K562 (cell line): Measurements from ENCODE around the gene CDKN1C. TPM values are rescaled to one million over a fixed set of nuclear protein-coding genes. Genes with fewer than 3 reads are reported as not detected.

ENCODE experiments used
- ATAC-seq: fragments of 200-7000 bp; cut with Tn5 transposase; 3 replicates; pipeline ENCODE4 v1.9.1; 2020; ENCODE audit warnings: moderate library complexity
- BruUV-seq: library from RNA; stranded (reverse); fragments of 400-500 nt; replicated peaks from 2 replicates; lab custom pipeline; 2021; lab: Mats Ljungman, UMichigan
- CTCF ChIA-PET: fragments of 300-600 bp; formaldehyde crosslinking; extraction: SDS; loops from one replicate; lab custom pipeline; 2021; ENCODE audit warnings: low intra/inter-chr PET ratio; lab: Yijun Ruan, JAX
- POLR2A ChIA-PET: fragments of 300-600, 350-650 bp; sonication (Branson Sonifier 250); formaldehyde crosslinking; extraction: SDS; loops from one replicate; lab custom pipeline; 2021; ENCODE audit warnings: antibody characterized with exemption, inconsistent platforms; lab: Yijun Ruan, JAX
- DNase-seq, 4 experiments: peaks; one replicate each; pipeline versions ENCODE4 v3.0.0 to v3.0.0-alpha.2; 2011 to 2018; ENCODE audit warnings: low spot score in 3 of 4, mixed read lengths in 3 of 4; ENCODE audit errors: extremely low read depth in 1 of 4
- FAIRE-seq: peaks from 2 replicates; lab custom pipeline; 2011; peaks lifted over from hg19 to GRCh38; lab: Jason Lieb, UNC
- H2AFZ ChIP-seq: 2 replicates; pipeline ENCODE4 v1.6.0; 2011; ENCODE audit warnings: low read depth, low read length, control low read depth, inconsistent platforms
- H3K27ac ChIP-seq: fragments of 200-600 bp; 3 replicates; pipeline ENCODE4 v1.8.0; 2011; ENCODE audit warnings: low read depth, mild to moderate bottlenecking, control low read depth, inconsistent platforms, low read length, moderate library complexity, mixed read lengths; ENCODE audit errors: extremely low read depth
- H3K27me3 ChIP-seq, 2 experiments: fragments of 300-600 bp in 1 of 2; 2 replicates in 1 of 2; 3 replicates in 1 of 2; pipeline versions ENCODE4 v1.6.0 to v1.8.0; 2011; ENCODE audit warnings: inconsistent platforms in 2 of 2, low read length in 2 of 2, mild to moderate bottlenecking in 1 of 2, mixed read lengths in 1 of 2, moderate library complexity in 1 of 2; ENCODE audit not compliant: control insufficient read depth in 2 of 2, insufficient read depth in 2 of 2
- H3K36me3 ChIP-seq: fragments of 300-600 bp; 3 replicates; pipeline ENCODE4 v1.8.0; 2011; ENCODE audit warnings: mild to moderate bottlenecking, low read length, inconsistent platforms; ENCODE audit not compliant: control insufficient read depth, insufficient read depth
- H3K4me1 ChIP-seq, 2 experiments: fragments of 200-600 bp in 1 of 2; replicated peaks in 1 of 2; 2 replicates in 1 of 2; 3 replicates in 1 of 2; pipeline versions ENCODE4 v1.5.1 to v1.8.0; 2011; ENCODE audit warnings: inconsistent platforms in 2 of 2, low read length in 2 of 2, mild to moderate bottlenecking in 1 of 2, mixed read lengths in 1 of 2, moderate library complexity in 1 of 2; ENCODE audit not compliant: control insufficient read depth in 2 of 2, insufficient read depth in 2 of 2
- H3K4me2 ChIP-seq: 2 replicates; pipeline ENCODE4 v1.6.1; 2011; ENCODE audit warnings: low read length, control low read depth, inconsistent platforms, mixed read lengths; ENCODE audit not compliant: insufficient read depth
- H3K4me3 ChIP-seq: fragments of 200-600 bp; sonication (generic), shearing (Covaris generic); 2 replicates; pipeline ENCODE4 v1.5.1; 2016; ENCODE audit warnings: control low read depth, inconsistent platforms
- H3K79me2 ChIP-seq: fragments of 200-600 bp; 3 replicates; pipeline ENCODE4 v1.8.0; 2011; ENCODE audit warnings: low read length, inconsistent platforms; ENCODE audit not compliant: control insufficient read depth, insufficient read depth
- H3K9ac ChIP-seq, 2 experiments: 2 replicates each; pipeline versions ENCODE4 v1.6.0 to v1.6.1; 2011; ENCODE audit warnings: low read depth in 2 of 2, low read length in 2 of 2, control low read depth in 1 of 2, inconsistent platforms in 1 of 2, mild to moderate bottlenecking in 1 of 2, mixed read lengths in 1 of 2; ENCODE audit not compliant: insufficient read depth in 1 of 2
- H3K9me1 ChIP-seq: one replicate; pipeline ENCODE4 v1.6.0; 2011; ENCODE audit warnings: inconsistent platforms, mild to moderate bottlenecking, low read length, moderate library complexity; ENCODE audit not compliant: control insufficient read depth, insufficient read depth
- H3K9me3 ChIP-seq: replicated peaks from 2 replicates; pipeline ENCODE4 v1.5.1; 2011; ENCODE audit warnings: low read depth, low read length, inconsistent platforms; ENCODE audit not compliant: control insufficient read depth, insufficient read depth
- H4K20me1 ChIP-seq: replicated peaks from 2 replicates; pipeline ENCODE4 v1.6.1; 2011; ENCODE audit warnings: low read length, inconsistent platforms, mixed read lengths; ENCODE audit not compliant: control insufficient read depth, insufficient read depth
- CHD1 ChIP-seq: fragments of 200-600 bp; sonication (generic); IDR thresholded peaks from one replicate; pipeline ENCODE4 v1.6.1; 2012; ENCODE audit warnings: mild to moderate bottlenecking, moderate library complexity, low read length, inconsistent platforms
- FOSL1 ChIP-seq: fragments of 200-800 bp; sonication (Bioruptor generic); conservative IDR thresholded peaks from 2 replicates; pipeline ENCODE4 v1.6.1; 2016; ENCODE audit warnings: missing genetic modification characterization, missing compliant biosample characterization
- HDAC6 ChIP-seq: IDR thresholded peaks from 2 replicates; pipeline ENCODE4 v1.6.1; 2012; ENCODE audit warnings: low read depth, mild to moderate bottlenecking, control low read depth, inconsistent platforms, low read length, moderate library complexity
- NFE2 ChIP-seq: IDR thresholded peaks from 2 replicates; pipeline ENCODE4 v1.6.1; 2014; ENCODE audit warnings: antibody characterized with exemption, low read depth
- PHF8 ChIP-seq: fragments of 200-600 bp; sonication (generic); IDR thresholded peaks from 2 replicates; pipeline ENCODE4 v1.6.1; 2012; ENCODE audit warnings: mixed run types, mild to moderate bottlenecking, inconsistent platforms, low read length, moderate library complexity, borderline replicate concordance
- RB1 ChIP-seq: fragments of 450-650 bp; IDR thresholded peaks from 2 replicates; pipeline ENCODE4 v1.6.1; 2017; ENCODE audit warnings: low read depth, mild to moderate bottlenecking
- WGBS: fragments of 100-300 bp; shearing (Covaris generic); methylation state at CpG from one replicate; pipeline ENCODE4 v1.1.6; 2016; ENCODE audit warnings: low coverage, mixed read lengths; ENCODE audit not compliant: insufficient coverage; ENCODE audit errors: missing lambda C conversion rate; 5-methylcytosine and 5-hydroxymethylcytosine counted together
- in situ Hi-C: fragments of 300-500 bp; cut with MboI; formaldehyde crosslinking; loops from 4 replicates; pipeline ENCODE4 v1.15.0; 2018; ENCODE audit warnings: inconsistent platforms, mixed read lengths
- intact Hi-C: fragments of 100-400 bp; cut with micrococcal nuclease; formaldehyde crosslinking; loops from 2 replicates; pipeline ENCODE4 v1.14.2; 2022
- polyA plus RNA-seq, 8 experiments: library from polyadenylated mRNA; depleted of rRNA in 4 of 8; stranded (reverse) in 5 of 8; unstranded in 3 of 8; fragments of >200 nt; fragmentation: Nextera tagmentation in 2 of 8; fragmentation: Illumina TruSeq in 1 of 8; extraction: Ambion mirVana in 2 of 8; extraction: Trizol in 1 of 8; gene quantifications; 2 replicates each; pipeline versions ENCODE4 v1.2.1 to v1.2.3, GENCODE V29; 2011 to 2014; ENCODE audit warnings: inconsistent platforms in 1 of 8, missing spikeins in 1 of 8
- total RNA-seq, 7 experiments: library from RNA; depleted of rRNA in 6 of 7; stranded (reverse); fragments of >200 nt in 6 of 7; fragmentation: Illumina TruSeq in 2 of 7; extraction: Trizol in 2 of 7; gene quantifications; 2 replicates each; pipeline versions ENCODE4 v1.2.1 to v1.2.3, GENCODE V29; 2011 to 2021; ENCODE audit warnings: low replicate concordance in 1 of 7
- TF ChIP-seq, protein P1 (sequence below): sonication (generic); formaldehyde crosslinking; IDR thresholded peaks from 2 replicates; pipeline ENCODE4 v1.9.0; 2022; ENCODE audit warnings: mild to moderate bottlenecking, missing genetic modification reagents
- TF ChIP-seq, protein P2 (sequence below): sonication (generic); formaldehyde crosslinking; IDR thresholded peaks from 2 replicates; pipeline ENCODE4 v1.9.0; 2022; ENCODE audit warnings: mild to moderate bottlenecking, missing genetic modification reagents
- TF ChIP-seq, protein P3 (sequence below): fragments of 450-650 bp; IDR thresholded peaks from 2 replicates; pipeline ENCODE4 v1.6.1; 2018; ENCODE audit not compliant: partially characterized antibody

The CDKN1C gene
- total and polyA plus RNA-seq, 9 of the 15 experiments (the other 6 are each of a cell fraction or from before 2014, with no cell fraction given) = 2.8 to 21.1 (median 9.3) TPM

GRCh38 chr11:2903672-2904011, 18.1 kb upstream of the CDKN1C start:
- POLR2A ChIA-PET = interaction anchor here (1.0 kb wide), 1 partner anchor 10 kb away, joined by 5 read pairs; no protein-coding TSS in a partner anchor
- no peak overlapping the region for H3K4me3 ChIP-seq
- WGBS = 86% methylated on average over 7 of the region's 7 CpGs

GRCh38 chr11:2902784-2903671, 17.5 kb upstream of the CDKN1C start:
- peak overlapping the region; percentile 87 for H3K27ac ChIP-seq
- peak overlapping the region; percentile 74 to 92 for H3K9ac ChIP-seq
- intact Hi-C loops = no loop called here
- H3K27me3 ChIP-seq = no peaks in the 10 kb centered on the region
- H3K4me3 ChIP-seq = peak overlapping the region; percentile 87
- H3K4me1 ChIP-seq = peaks cover 33 to 64% of the 10 kb centered on the region in 2 experiments
- 0 out of 3 replicates have a peak, but pooled peaks cover 2% of the 10 kb centered on the region for H3K79me2 ChIP-seq
- in situ Hi-C loops = no loop called here
- CTCF ChIA-PET = no interaction called here
- H3K9me1 ChIP-seq = no peaks in the 10 kb centered on the region
- FAIRE-seq = no peak
- H2AFZ ChIP-seq = peak overlapping the region; percentile 88
- POLR2A ChIA-PET = interaction anchor here (0.6 to 1.1 kb wide), 3 partner anchors 10 to 40 kb away, joined by 4 to 5 read pairs (median 5); partner anchors contain the start of gene PHLDA2
- H3K4me2 ChIP-seq = peak overlapping the region; percentile 89
- H3K36me3 ChIP-seq = no peaks in the 10 kb centered on the region
- 67% methylated on average over 14 of the region's 23 CpGs for WGBS
- no peak for DNase-seq
- H3K9me3 ChIP-seq = no peaks in the 10 kb centered on the region
- peak; percentile 56 for ATAC-seq
- no TSS peak for BruUV-seq
- H4K20me1 ChIP-seq = no peaks in the 10 kb centered on the region
- TF ChIP-seq FOSL1 (tag) = 0 out of 2 replicates have a peak, but pooled peaks have one; percentile 9
- TF ChIP-seq, protein P1, sequence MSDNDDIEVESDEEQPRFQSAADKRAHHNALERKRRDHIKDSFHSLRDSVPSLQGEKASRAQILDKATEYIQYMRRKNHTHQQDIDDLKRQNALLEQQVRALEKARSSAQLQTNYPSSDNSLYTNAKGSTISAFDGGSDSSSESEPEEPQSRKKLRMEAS = peak; percentile 33; the same call in 1 of the 2 replicates
- TF ChIP-seq NFE2 = peak; percentile 31; the same call in 1 of the 2 replicates
- TF ChIP-seq, protein P2, sequence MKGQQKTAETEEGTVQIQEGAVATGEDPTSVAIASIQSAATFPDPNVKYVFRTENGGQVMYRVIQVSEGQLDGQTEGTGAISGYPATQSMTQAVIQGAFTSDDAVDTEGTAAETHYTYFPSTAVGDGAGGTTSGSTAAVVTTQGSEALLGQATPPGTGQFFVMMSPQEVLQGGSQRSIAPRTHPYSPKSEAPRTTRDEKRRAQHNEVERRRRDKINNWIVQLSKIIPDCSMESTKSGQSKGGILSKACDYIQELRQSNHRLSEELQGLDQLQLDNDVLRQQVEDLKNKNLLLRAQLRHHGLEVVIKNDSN (CRISPR knock-in tag) = peak; percentile 37; the same call in 1 of the 2 replicates
- TF ChIP-seq PHF8 = no peak
- peak; percentile 11; the same call in 1 of the 2 replicates for TF ChIP-seq HDAC6
- TF ChIP-seq, protein P3, sequence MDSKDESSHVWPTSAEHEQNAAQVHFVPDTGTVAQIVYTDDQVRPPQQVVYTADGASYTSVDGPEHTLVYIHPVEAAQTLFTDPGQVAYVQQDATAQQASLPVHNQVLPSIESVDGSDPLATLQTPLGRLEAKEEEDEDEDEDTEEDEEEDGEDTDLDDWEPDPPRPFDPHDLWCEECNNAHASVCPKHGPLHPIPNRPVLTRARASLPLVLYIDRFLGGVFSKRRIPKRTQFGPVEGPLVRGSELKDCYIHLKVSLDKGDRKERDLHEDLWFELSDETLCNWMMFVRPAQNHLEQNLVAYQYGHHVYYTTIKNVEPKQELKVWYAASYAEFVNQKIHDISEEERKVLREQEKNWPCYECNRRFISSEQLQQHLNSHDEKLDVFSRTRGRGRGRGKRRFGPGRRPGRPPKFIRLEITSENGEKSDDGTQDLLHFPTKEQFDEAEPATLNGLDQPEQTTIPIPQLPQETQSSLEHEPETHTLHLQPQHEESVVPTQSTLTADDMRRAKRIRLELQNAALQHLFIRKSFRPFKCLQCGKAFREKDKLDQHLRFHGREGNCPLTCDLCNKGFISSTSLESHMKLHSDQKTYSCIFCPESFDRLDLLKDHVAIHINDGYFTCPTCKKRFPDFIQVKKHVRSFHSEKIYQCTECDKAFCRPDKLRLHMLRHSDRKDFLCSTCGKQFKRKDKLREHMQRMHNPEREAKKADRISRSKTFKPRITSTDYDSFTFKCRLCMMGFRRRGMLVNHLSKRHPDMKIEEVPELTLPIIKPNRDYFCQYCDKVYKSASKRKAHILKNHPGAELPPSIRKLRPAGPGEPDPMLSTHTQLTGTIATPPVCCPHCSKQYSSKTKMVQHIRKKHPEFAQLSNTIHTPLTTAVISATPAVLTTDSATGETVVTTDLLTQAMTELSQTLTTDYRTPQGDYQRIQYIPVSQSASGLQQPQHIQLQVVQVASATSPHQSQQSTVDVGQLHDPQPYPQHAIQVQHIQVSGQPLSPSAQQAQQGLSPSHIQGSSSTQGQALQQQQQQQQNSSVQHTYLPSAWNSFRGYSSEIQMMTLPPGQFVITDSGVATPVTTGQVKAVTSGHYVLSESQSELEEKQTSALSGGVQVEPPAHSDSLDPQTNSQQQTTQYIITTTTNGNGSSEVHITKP = peak; percentile 88

More at GRCh38 chr11:2903672-2904011, 18.1 kb upstream of the CDKN1C start:
- no peaks in the 10 kb centered on the region for H4K20me1 ChIP-seq
- intact Hi-C loops = no loop called here
- no peak overlapping the region for H3K4me2 ChIP-seq
- H3K36me3 ChIP-seq = no peaks in the 10 kb centered on the region
- H3K9ac ChIP-seq = peak overlapping the region in 1 of 2 experiments; percentile 92; a peak in 1 of 4 replicates
- H3K9me3 ChIP-seq = no peaks in the 10 kb centered on the region
- H3K9me1 ChIP-seq = no peaks in the 10 kb centered on the region
- no peak for DNase-seq
- TF ChIP-seq CHD1 (no peak), RB1 (no peak)
- TF ChIP-seq, all 486 proteins: peak for 0
- H3K27me3 ChIP-seq = no peaks in the 10 kb centered on the region
- BruUV-seq = no TSS peak
- H3K27ac ChIP-seq = no peak overlapping the region
- FAIRE-seq = no peak
- no peak overlapping the region for H2AFZ ChIP-seq
- ATAC-seq = no peak
- H3K79me2 ChIP-seq = 0 out of 3 replicates have a peak, but pooled peaks cover 2% of the 10 kb centered on the region
- CTCF ChIA-PET = no interaction called here
- H3K4me1 ChIP-seq = peaks cover 28 to 62% of the 10 kb centered on the region in 2 experiments
- in situ Hi-C loops = no loop called here
